GM18508 (cell line): ENCODE data around the gene HPCAL4.

Source experiments
- ATAC-seq: cut with Tn5 transposase; IDR thresholded peaks from one replicate; pipeline ENCODE4 v1.9.1; 2021; ENCODE audit warnings: moderate number of reproducible peaks; ENCODE audit not compliant: insufficient read depth, unreplicated experiment

The HPCAL4 gene

GRCh38 chr1:39679821-39680220, 11.4 kb downstream of the HPCAL4 start:
- no peak for ATAC-seq

GRCh38 chr1:39678889-39679288, 12.3 kb downstream of the HPCAL4 start:
- ATAC-seq = no peak

GRCh38 chr1:39677645-39678044, 13.6 kb downstream of the HPCAL4 start:
- ATAC-seq = no peak

GRCh38 chr1:39676948-39677548, 14.2 kb downstream of the HPCAL4 start:
- no peak for ATAC-seq

- ATAC-seq = no peak
These were observed 16.0 kb downstream of the HPCAL4 start for GRCh38 chr1:39675220-39675619.

GRCh38 chr1:39673215-39673614, 18.0 kb downstream of the HPCAL4 start:
- ATAC-seq = no peak

GRCh38 chr1:39672551-39672947, 18.7 kb downstream of the HPCAL4 start:
- ATAC-seq = no peak

GRCh38 chr1:39671793-39672550, 19.3 kb downstream of the HPCAL4 start, which contains the start of gene NT5C1A:
TSS of gene NT5C1A (minus strand) at chr1:39672107. CDS start at chr1:39672038, 69 bp downstream.
- no peak for ATAC-seq

GRCh38 chr1:39671433-39671792, 19.8 kb downstream of the HPCAL4 start:
- no peak for ATAC-seq

- no peak for ATAC-seq
These were observed 20.5 kb downstream of the HPCAL4 start for GRCh38 chr1:39670689-39671088.

- ATAC-seq = no peak
These were observed 22.3 kb downstream of the HPCAL4 start for GRCh38 chr1:39668894-39669293.

- ATAC-seq = no peak
These were observed 23.1 kb downstream of the HPCAL4 start for GRCh38 chr1:39668111-39668510.

GRCh38 chr1:39666772-39667171, 24.5 kb downstream of the HPCAL4 start:
- peak; percentile 72 for ATAC-seq

- no peak for ATAC-seq
These were observed 27.7 kb downstream of the HPCAL4 start for GRCh38 chr1:39663559-39663958.

GRCh38 chr1:39662861-39663260, 28.4 kb downstream of the HPCAL4 start:
- no peak for ATAC-seq

- ATAC-seq = no peak
These were observed 31.7 kb downstream of the HPCAL4 start for GRCh38 chr1:39659538-39659937.

- ATAC-seq = no peak
These were observed 32.1 kb downstream of the HPCAL4 start for GRCh38 chr1:39659110-39659509.

- no peak for ATAC-seq
These were observed 33.2 kb downstream of the HPCAL4 start for GRCh38 chr1:39657923-39658485.

- ATAC-seq = no peak
These were observed 33.8 kb downstream of the HPCAL4 start for GRCh38 chr1:39657402-39657801.

- no peak for ATAC-seq
These were observed 34.8 kb downstream of the HPCAL4 start for GRCh38 chr1:39656391-39656790.

GRCh38 chr1:39655578-39656268, 35.5 kb downstream of the HPCAL4 start:
- ATAC-seq = no peak
